Panc1 (cell line): Measurements from ENCODE around the gene MPP7. TPM values are rescaled to one million over a fixed set of nuclear protein-coding genes. Genes with fewer than 3 reads are reported as not detected.

Experiments
- ATAC-seq: fragments of 200-7000 bp; cut with Tn5 transposase; 2 replicates; pipeline ENCODE4 v1.9.1; 2020; ENCODE audit warnings: mild to moderate bottlenecking, moderate library complexity
- BruUV-seq: library from RNA; stranded (reverse); fragments of 400-500 nt; replicated peaks from 2 replicates; lab custom pipeline; 2021; lab: Mats Ljungman, UMichigan
- CTCF ChIA-PET: fragments of 300-600 bp; sonication (Branson Sonifier 250); formaldehyde crosslinking; loops from one replicate; lab custom pipeline; 2022; ENCODE audit warnings: antibody characterized with exemption; lab: Charles Lee
- POLR2A ChIA-PET: fragments of 300-600 bp; sonication (Branson Sonifier 250); formaldehyde crosslinking; loops from one replicate; lab custom pipeline; 2022; ENCODE audit warnings: antibody characterized with exemption; lab: Charles Lee
- DNase-seq: peaks from one replicate; pipeline ENCODE4 v3.0.0-alpha.2; 2010; ENCODE audit warnings: low read depth, low spot score
- H3K27ac ChIP-seq: 2 replicates; pipeline ENCODE4 v1.5.1; 2011; ENCODE audit warnings: mild to moderate bottlenecking, low read length, inconsistent platforms
- H3K27me3 ChIP-seq: fragments of 200-500 bp; sonication (Bioruptor generic); 2 replicates; pipeline ENCODE4 v1.6.0; 2014; ENCODE audit warnings: low read length, inconsistent platforms; ENCODE audit not compliant: control insufficient read depth, insufficient read depth
- H3K36me3 ChIP-seq: fragments of 200-500 bp; sonication (Bioruptor generic); 2 replicates; pipeline ENCODE4 v1.5.1; 2014; ENCODE audit warnings: inconsistent platforms, mild to moderate bottlenecking, low read length, moderate library complexity; ENCODE audit not compliant: control insufficient read depth, insufficient read depth
- H3K4me1 ChIP-seq: 2 replicates; pipeline ENCODE4 v1.5.1; 2011; ENCODE audit warnings: inconsistent platforms, mild to moderate bottlenecking, low read length, moderate library complexity; ENCODE audit not compliant: control insufficient read depth, insufficient read depth
- H3K4me3 ChIP-seq, 2 experiments: 2 replicates each; pipeline ENCODE4 v1.5.1; 2011 to 2012; ENCODE audit warnings: low read depth in 2 of 2, low read length in 2 of 2, mild to moderate bottlenecking in 2 of 2, inconsistent platforms in 1 of 2, moderate library complexity in 1 of 2
- H3K9me3 ChIP-seq: fragments of 200-500 bp; sonication (Bioruptor generic); 2 replicates; pipeline ENCODE4 v1.5.1; 2014; ENCODE audit warnings: low read depth, mild to moderate bottlenecking, inconsistent platforms, low read length, moderate library complexity; ENCODE audit not compliant: control insufficient read depth, insufficient read depth
- POLR2AphosphoS5 ChIP-seq: IDR thresholded peaks from 2 replicates; pipeline ENCODE4 v1.6.1; 2012; ENCODE audit warnings: mild to moderate bottlenecking, low read depth, low read length, moderate library complexity
- REST ChIP-seq, 2 experiments: IDR thresholded peaks; 2 replicates each; pipeline ENCODE4 v1.6.1; 2011 to 2012; ENCODE audit warnings: low read depth in 2 of 2, control low read depth in 1 of 2, low read length in 1 of 2, mild to moderate bottlenecking in 1 of 2, moderate library complexity in 1 of 2; ENCODE audit not compliant: insufficient read depth in 1 of 2
- SIN3A ChIP-seq: IDR thresholded peaks from 2 replicates; pipeline ENCODE4 v1.6.1; 2012; ENCODE audit warnings: low read depth, mild to moderate bottlenecking, low read length, moderate library complexity, borderline replicate concordance; ENCODE audit not compliant: insufficient read depth
- TCF7L2 ChIP-seq: IDR thresholded peaks from 2 replicates; pipeline ENCODE4 v1.6.1; 2011; ENCODE audit warnings: mild to moderate bottlenecking, low read depth, low read length, inconsistent platforms
- in situ Hi-C: cut with HindIII; loops from 2 replicates; pipeline ENCODE4 v1.10.0; 2016; ENCODE audit warnings: low sequenced_read_pairs, low pct_unique_long_range_greater_than_20kb
- intact Hi-C: fragments of 100-400 bp; cut with micrococcal nuclease; formaldehyde crosslinking; loops from one replicate; pipeline ENCODE4 v1.10.0; 2022; ENCODE audit not compliant: unreplicated experiment
- total RNA-seq: library from RNA; stranded (reverse); gene quantifications from one replicate; pipeline ENCODE4 v1.2.1, GENCODE V29; 2021; ENCODE audit not compliant: unreplicated experiment
- TF ChIP-seq, protein P1 (sequence below): fragments of 450-650 bp; IDR thresholded peaks from 2 replicates; pipeline ENCODE4 v1.5.1; 2017; ENCODE audit warnings: mild to moderate bottlenecking

Gene MPP7
- total RNA-seq, 1 experiment from 2014 or later: 0.49 TPM

GRCh38 chr10:28274475-28274874 lies 28.4 kb downstream of the MPP7 start:
- no peak for DNase-seq
- POLR2A ChIA-PET: interaction anchor here (0.7 kb wide), 1 partner anchor 24 kb away, joined by 11 read pairs; no protein-coding TSS in a partner anchor
- CTCF ChIA-PET: no interaction called here

DNA sequence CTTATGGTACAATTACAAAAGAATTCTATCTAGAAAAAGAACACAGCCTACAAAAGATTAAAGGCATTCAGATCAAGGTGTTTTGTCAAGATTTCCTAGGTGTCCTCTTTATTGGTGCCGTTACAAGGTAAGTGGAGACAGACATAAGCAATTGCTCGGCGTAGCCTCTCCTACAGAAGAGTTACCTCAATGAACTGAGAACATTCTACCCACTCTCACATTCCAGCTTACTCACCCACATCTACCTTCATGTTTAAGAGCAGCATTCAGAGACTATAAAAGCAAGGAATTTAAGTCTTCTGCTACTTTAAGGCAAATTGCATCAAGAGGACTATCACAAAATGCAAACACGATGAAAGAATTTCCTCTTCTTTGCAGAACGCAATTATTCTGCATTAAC lies 29.5 kb downstream of the MPP7 start:
- ChIA-PET POLR2A (no interaction called here), CTCF (no interaction called here)
- DNase-seq: no peak
- Histone ChIP-seq H3K4me3 (no peak overlapping the region), H3K4me1 (no peaks in the 10 kb centered on the region), H3K36me3 (no peaks in the 10 kb centered on the region), H3K27ac (no peak overlapping the region), H3K9me3 (no peaks in the 10 kb centered on the region), H3K27me3 (no peaks in the 10 kb centered on the region)
- TF ChIP-seq SIN3A (no peak), REST (IDR thresholded peaks at IDR 0.05; ENCODE audit: insufficient read depth in 1 of 2, low read depth in 2 of 2, low read length in 1 of 2) (no peak), TCF7L2 (no peak), POLR2AphosphoS5 (no peak)
- TF ChIP-seq, protein P1, sequence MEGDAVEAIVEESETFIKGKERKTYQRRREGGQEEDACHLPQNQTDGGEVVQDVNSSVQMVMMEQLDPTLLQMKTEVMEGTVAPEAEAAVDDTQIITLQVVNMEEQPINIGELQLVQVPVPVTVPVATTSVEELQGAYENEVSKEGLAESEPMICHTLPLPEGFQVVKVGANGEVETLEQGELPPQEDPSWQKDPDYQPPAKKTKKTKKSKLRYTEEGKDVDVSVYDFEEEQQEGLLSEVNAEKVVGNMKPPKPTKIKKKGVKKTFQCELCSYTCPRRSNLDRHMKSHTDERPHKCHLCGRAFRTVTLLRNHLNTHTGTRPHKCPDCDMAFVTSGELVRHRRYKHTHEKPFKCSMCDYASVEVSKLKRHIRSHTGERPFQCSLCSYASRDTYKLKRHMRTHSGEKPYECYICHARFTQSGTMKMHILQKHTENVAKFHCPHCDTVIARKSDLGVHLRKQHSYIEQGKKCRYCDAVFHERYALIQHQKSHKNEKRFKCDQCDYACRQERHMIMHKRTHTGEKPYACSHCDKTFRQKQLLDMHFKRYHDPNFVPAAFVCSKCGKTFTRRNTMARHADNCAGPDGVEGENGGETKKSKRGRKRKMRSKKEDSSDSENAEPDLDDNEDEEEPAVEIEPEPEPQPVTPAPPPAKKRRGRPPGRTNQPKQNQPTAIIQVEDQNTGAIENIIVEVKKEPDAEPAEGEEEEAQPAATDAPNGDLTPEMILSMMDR: no peak
- in situ Hi-C loops (no loop called here), intact Hi-C loops (no loop called here)
- no peak for ATAC-seq
- BruUV-seq: no TSS peak

More at GRCh38 chr10:28274475-28274874, 28.4 kb downstream of the MPP7 start:
- Histone ChIP-seq H3K36me3 (no peaks in the 10 kb centered on the region), H3K4me3 (no peak overlapping the region), H3K4me1 (no peaks in the 10 kb centered on the region), H3K27ac (no peak overlapping the region), H3K9me3 (no peaks in the 10 kb centered on the region), H3K27me3 (no peaks in the 10 kb centered on the region)
- no TSS peak for BruUV-seq
- in situ Hi-C loops (no loop called here), intact Hi-C loops (no loop called here)
- TF ChIP-seq SIN3A (no peak), POLR2AphosphoS5 (no peak), REST (IDR thresholded peaks at IDR 0.05; ENCODE audit: insufficient read depth in 1 of 2, low read depth in 2 of 2, low read length in 1 of 2) (no peak), TCF7L2 (no peak)
- TF ChIP-seq, protein P1: no peak
- ATAC-seq: no peak
